SK-N-SH treated with all-trans-retinoic acid at 6 μM for 48 hours (cell line): Measurements from ENCODE around the gene SLC38A2.

ENCODE experiments used
- ATAC-seq: fragments of 200-7000 bp; cut with Tn5 transposase; 3 replicates; pipeline ENCODE4 v1.9.1; 2020; ENCODE audit warnings: mild to moderate bottlenecking, moderate library complexity
- ARNTL ChIP-seq: fragments of 450-650 bp; formaldehyde crosslinking; IDR thresholded peaks from 2 replicates; pipeline ENCODE4 v1.5.0; 2020; ENCODE audit warnings: low read depth, mild to moderate bottlenecking, moderate library complexity, borderline replicate concordance
- BACH2 ChIP-seq: fragments of 250-450 bp; sonication (Bioruptor Pico); IDR thresholded peaks from 2 replicates; pipeline ENCODE4 v1.9.0; 2021; ENCODE audit warnings: mild to moderate bottlenecking, borderline replicate concordance
- CREB5 ChIP-seq: fragments of 250-450 bp; sonication (Bioruptor Pico); IDR thresholded peaks from 2 replicates; pipeline ENCODE4 v1.5.1; 2020; ENCODE audit warnings: low read depth, mild to moderate bottlenecking, moderate library complexity
- CSDC2 ChIP-seq: fragments of 250-450 bp; sonication (Bioruptor Pico); IDR thresholded peaks from 2 replicates; pipeline ENCODE4 v1.5.0; 2020; ENCODE audit warnings: mild to moderate bottlenecking, moderate library complexity
- ESRRG ChIP-seq: fragments of 250-450 bp; sonication (Bioruptor Pico); IDR thresholded peaks from 2 replicates; pipeline ENCODE4 v1.6.1; 2021; ENCODE audit warnings: mild to moderate bottlenecking
- GLIS3 ChIP-seq: fragments of 250-450 bp; sonication (Bioruptor Pico); IDR thresholded peaks from 2 replicates; pipeline ENCODE4 v1.5.0; 2020; ENCODE audit warnings: mild to moderate bottlenecking, moderate library complexity
- ISL1 ChIP-seq: fragments of 250-450 bp; sonication (Bioruptor Pico); IDR thresholded peaks from 2 replicates; pipeline ENCODE4 v2.1.2; 2022; ENCODE audit warnings: mild to moderate bottlenecking, moderate library complexity
- OSR1 ChIP-seq: fragments of 250-450 bp; sonication (Bioruptor Pico); IDR thresholded peaks from 2 replicates; pipeline ENCODE4 v1.8.0; 2022; ENCODE audit warnings: moderate library complexity, mild to moderate bottlenecking, inconsistent platforms
- PPARA ChIP-seq: fragments of 250-450 bp; sonication (Bioruptor Pico); IDR thresholded peaks from 2 replicates; pipeline ENCODE4 v1.5.0; 2020; ENCODE audit warnings: mild to moderate bottlenecking, borderline replicate concordance
- RARB ChIP-seq: fragments of 250-450 bp; sonication (Bioruptor Pico); IDR thresholded peaks from 2 replicates; pipeline ENCODE4 v1.8.0; 2021; ENCODE audit warnings: mild to moderate bottlenecking, moderate library complexity
- SNAI2 ChIP-seq: fragments of 250-450 bp; sonication (Bioruptor Pico); IDR thresholded peaks from 2 replicates; pipeline ENCODE4 v1.5.0; 2020; ENCODE audit warnings: mild to moderate bottlenecking, moderate library complexity
- TCF4 ChIP-seq: fragments of 250-450 bp; sonication (Bioruptor Pico); IDR thresholded peaks from 2 replicates; pipeline ENCODE4 v1.8.0; 2021; ENCODE audit warnings: mild to moderate bottlenecking, moderate library complexity, borderline replicate concordance
- TOX ChIP-seq: fragments of 250-450 bp; sonication (Bioruptor Pico); IDR thresholded peaks from 2 replicates; pipeline ENCODE4 v1.8.0; 2021; ENCODE audit warnings: mild to moderate bottlenecking, moderate library complexity, borderline replicate concordance
- ZC3H10 ChIP-seq: fragments of 250-450 bp; sonication (Bioruptor Pico); IDR thresholded peaks from 2 replicates; pipeline ENCODE4 v1.5.1; 2021; ENCODE audit warnings: mild to moderate bottlenecking, moderate library complexity
- ZFP3 ChIP-seq: fragments of 250-450 bp; sonication (Bioruptor Pico); IDR thresholded peaks from 2 replicates; pipeline ENCODE4 v1.5.0; 2020; ENCODE audit warnings: mild to moderate bottlenecking, moderate library complexity
- ZFP30 ChIP-seq: fragments of 450-650 bp; formaldehyde crosslinking; IDR thresholded peaks from 2 replicates; pipeline ENCODE4 v1.5.0; 2022; ENCODE audit warnings: mild to moderate bottlenecking, moderate library complexity
- ZNF565 ChIP-seq: fragments of 450-650 bp; formaldehyde crosslinking; conservative IDR thresholded peaks from 2 replicates; pipeline ENCODE4 v1.5.0; 2020; ENCODE audit warnings: low read depth, mild to moderate bottlenecking, moderate library complexity
- ZNF70 ChIP-seq: fragments of 450-650 bp; formaldehyde crosslinking; IDR thresholded peaks from 2 replicates; pipeline ENCODE4 v1.5.0; 2020; ENCODE audit warnings: mild to moderate bottlenecking, moderate library complexity
- ZNF8 ChIP-seq: fragments of 450-650 bp; formaldehyde crosslinking; IDR thresholded peaks from 2 replicates; pipeline ENCODE4 v1.5.0; 2020; ENCODE audit warnings: mild to moderate bottlenecking, moderate library complexity
- TF ChIP-seq, protein P1 (sequence below): fragments of 250-450 bp; sonication (Bioruptor Pico); IDR thresholded peaks from 2 replicates; pipeline ENCODE4 v1.5.1; 2021; ENCODE audit warnings: mild to moderate bottlenecking, moderate library complexity
- TF ChIP-seq, protein P2 (sequence below): fragments of 250-450 bp; sonication (Bioruptor Pico); IDR thresholded peaks from 2 replicates; pipeline ENCODE4 v1.8.0; 2021; ENCODE audit warnings: low read depth, mild to moderate bottlenecking, moderate library complexity, borderline replicate concordance
- TF ChIP-seq, protein P3 (sequence below): fragments of 250-450 bp; sonication (Bioruptor Pico); IDR thresholded peaks from 2 replicates; pipeline ENCODE4 v1.8.0; 2020; ENCODE audit warnings: mild to moderate bottlenecking, moderate library complexity, borderline replicate concordance

SLC38A2 gene

GRCh38 chr12:46377678-46378077 lies 5.1 kb upstream of the SLC38A2 start:
- no peak for ATAC-seq
- TF ChIP-seq GLIS3 = no peak
- TF ChIP-seq ZNF565 (CRISPR knock-in tag) = no peak
- TF ChIP-seq TOX (CRISPR knock-in tag) = no peak
- TF ChIP-seq SNAI2 = no peak
- no peak for TF ChIP-seq CREB5
- no peak for TF ChIP-seq TCF4 (CRISPR knock-in tag)
- TF ChIP-seq ESRRG (CRISPR knock-in tag) = no peak
- no peak for TF ChIP-seq ARNTL (CRISPR knock-in tag)
- TF ChIP-seq BACH2 (CRISPR knock-in tag) = no peak
- TF ChIP-seq, protein P1, sequence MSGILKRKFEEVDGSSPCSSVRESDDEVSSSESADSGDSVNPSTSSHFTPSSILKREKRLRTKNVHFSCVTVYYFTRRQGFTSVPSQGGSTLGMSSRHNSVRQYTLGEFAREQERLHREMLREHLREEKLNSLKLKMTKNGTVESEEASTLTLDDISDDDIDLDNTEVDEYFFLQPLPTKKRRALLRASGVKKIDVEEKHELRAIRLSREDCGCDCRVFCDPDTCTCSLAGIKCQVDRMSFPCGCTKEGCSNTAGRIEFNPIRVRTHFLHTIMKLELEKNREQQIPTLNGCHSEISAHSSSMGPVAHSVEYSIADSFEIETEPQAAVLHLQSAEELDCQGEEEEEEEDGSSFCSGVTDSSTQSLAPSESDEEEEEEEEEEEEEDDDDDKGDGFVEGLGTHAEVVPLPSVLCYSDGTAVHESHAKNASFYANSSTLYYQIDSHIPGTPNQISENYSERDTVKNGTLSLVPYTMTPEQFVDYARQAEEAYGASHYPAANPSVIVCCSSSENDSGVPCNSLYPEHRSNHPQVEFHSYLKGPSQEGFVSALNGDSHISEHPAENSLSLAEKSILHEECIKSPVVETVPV (CRISPR knock-in tag) = no peak
- TF ChIP-seq, protein P2, sequence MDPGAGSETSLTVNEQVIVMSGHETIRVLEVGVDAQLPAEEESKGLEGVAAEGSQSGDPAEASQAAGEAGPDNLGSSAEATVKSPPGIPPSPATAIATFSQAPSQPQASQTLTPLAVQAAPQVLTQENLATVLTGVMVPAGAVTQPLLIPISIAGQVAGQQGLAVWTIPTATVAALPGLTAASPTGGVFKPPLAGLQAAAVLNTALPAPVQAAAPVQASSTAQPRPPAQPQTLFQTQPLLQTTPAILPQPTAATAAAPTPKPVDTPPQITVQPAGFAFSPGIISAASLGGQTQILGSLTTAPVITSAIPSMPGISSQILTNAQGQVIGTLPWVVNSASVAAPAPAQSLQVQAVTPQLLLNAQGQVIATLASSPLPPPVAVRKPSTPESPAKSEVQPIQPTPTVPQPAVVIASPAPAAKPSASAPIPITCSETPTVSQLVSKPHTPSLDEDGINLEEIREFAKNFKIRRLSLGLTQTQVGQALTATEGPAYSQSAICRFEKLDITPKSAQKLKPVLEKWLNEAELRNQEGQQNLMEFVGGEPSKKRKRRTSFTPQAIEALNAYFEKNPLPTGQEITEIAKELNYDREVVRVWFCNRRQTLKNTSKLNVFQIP (CRISPR knock-in tag) = no peak
- no peak for TF ChIP-seq RARB (CRISPR knock-in tag)
- TF ChIP-seq CSDC2 (CRISPR knock-in tag) = no peak

DNA sequence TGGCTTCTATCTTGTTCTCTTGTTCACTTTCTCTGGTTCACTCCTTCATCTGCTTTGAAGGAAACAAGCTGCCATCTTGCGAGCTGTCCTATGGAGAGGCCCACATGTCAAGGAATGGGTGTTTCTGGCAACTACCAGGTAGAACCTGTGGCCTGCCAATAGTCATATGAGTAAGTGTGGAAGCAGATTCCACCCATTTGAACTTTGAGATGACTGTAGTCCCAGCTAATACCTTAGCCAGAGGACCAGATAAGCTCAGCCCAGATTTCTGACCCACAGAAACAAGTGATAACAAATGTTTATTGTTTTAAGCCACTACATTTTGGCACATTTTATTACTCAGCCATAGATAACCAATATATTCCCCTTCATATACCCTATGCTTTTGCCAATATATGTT lies 4.0 kb upstream of the SLC38A2 start:
- no peak for TF ChIP-seq ESRRG (CRISPR knock-in tag)
- TF ChIP-seq ZNF70 = no peak
- no peak for TF ChIP-seq TCF4 (CRISPR knock-in tag)
- TF ChIP-seq ISL1 = no peak
- TF ChIP-seq GLIS3 = no peak
- no peak for TF ChIP-seq SNAI2
- no peak for TF ChIP-seq ARNTL (CRISPR knock-in tag)

GRCh38 chr12:46374711-46375110 lies 2.1 kb upstream of the SLC38A2 start:
- TF ChIP-seq, protein P3, sequence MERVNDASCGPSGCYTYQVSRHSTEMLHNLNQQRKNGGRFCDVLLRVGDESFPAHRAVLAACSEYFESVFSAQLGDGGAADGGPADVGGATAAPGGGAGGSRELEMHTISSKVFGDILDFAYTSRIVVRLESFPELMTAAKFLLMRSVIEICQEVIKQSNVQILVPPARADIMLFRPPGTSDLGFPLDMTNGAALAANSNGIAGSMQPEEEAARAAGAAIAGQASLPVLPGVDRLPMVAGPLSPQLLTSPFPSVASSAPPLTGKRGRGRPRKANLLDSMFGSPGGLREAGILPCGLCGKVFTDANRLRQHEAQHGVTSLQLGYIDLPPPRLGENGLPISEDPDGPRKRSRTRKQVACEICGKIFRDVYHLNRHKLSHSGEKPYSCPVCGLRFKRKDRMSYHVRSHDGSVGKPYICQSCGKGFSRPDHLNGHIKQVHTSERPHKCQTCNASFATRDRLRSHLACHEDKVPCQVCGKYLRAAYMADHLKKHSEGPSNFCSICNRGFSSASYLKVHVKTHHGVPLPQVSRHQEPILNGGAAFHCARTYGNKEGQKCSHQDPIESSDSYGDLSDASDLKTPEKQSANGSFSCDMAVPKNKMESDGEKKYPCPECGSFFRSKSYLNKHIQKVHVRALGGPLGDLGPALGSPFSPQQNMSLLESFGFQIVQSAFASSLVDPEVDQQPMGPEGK (CRISPR knock-in tag) = no peak
- no peak for TF ChIP-seq TCF4 (CRISPR knock-in tag)
- no peak for TF ChIP-seq ZFP3 (CRISPR knock-in tag)
- ATAC-seq = no peak

More for the DNA sequence above, 4.0 kb upstream of the SLC38A2 start:
- no peak for ATAC-seq

DNA sequence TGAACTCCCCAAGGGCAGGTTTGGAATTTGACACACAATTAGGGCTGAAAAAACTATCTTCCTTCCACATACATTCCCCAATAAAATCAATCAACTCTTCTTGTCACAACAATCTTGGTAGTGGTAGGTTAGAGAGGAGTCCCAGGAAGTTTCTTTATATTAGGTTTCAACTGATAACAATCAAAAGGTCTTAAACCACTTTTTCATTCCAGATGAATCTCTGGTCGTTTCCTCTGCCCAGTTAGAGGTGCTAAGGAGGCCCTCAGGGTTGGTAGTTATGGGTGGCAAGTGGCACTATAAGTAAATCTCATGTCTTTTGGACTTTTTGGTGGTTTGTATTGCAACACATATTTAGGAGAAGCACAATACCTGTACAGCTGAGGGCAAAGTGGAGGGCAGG lies 1.7 kb upstream of the SLC38A2 start:
- TF ChIP-seq RARB (CRISPR knock-in tag) (no peak), ZNF8 (CRISPR knock-in tag) (no peak), OSR1 (CRISPR knock-in tag) (no peak), TCF4 (CRISPR knock-in tag) (no peak), CREB5 (no peak), TOX (CRISPR knock-in tag) (no peak), ISL1 (no peak), ZC3H10 (CRISPR knock-in tag) (no peak), PPARA (CRISPR knock-in tag) (no peak), BACH2 (CRISPR knock-in tag) (no peak), ZNF565 (CRISPR knock-in tag) (no peak), CSDC2 (CRISPR knock-in tag) (no peak), ARNTL (CRISPR knock-in tag) (no peak), ZFP3 (CRISPR knock-in tag) (no peak), GLIS3 (no peak), ZFP30 (CRISPR knock-in tag) (no peak), SNAI2 (no peak)
- TF ChIP-seq, protein P3 (CRISPR knock-in tag) = no peak
- TF ChIP-seq, protein P1 (CRISPR knock-in tag) = no peak
- TF ChIP-seq, protein P2 (CRISPR knock-in tag) = no peak
- no peak for ATAC-seq
